ENCODE data around the gene LCN1.

LCN1 gene

GRCh38 chr9:135502168-135502872, 18.9 kb upstream of the LCN1 start:
- peaks cover 5% of the 10 kb centered on the region for H3K27me3 ChIP-seq (ENCODE audit: control insufficient read depth, insufficient read depth, low read length)
- H3K36me3 ChIP-seq (ENCODE audit: control insufficient read depth, low read depth, low read length): peaks cover 35% of the 10 kb centered on the region
- H3K27ac ChIP-seq (ENCODE audit: low read length): no peak overlapping the region
- H3K4me1 ChIP-seq (ENCODE audit: control insufficient read depth, low read depth, low read length): peaks cover 8% of the 10 kb centered on the region
- H3K9ac ChIP-seq (ENCODE audit: low read length): no peak overlapping the region
- H3K4me3 ChIP-seq (ENCODE audit: low read length): no peak overlapping the region
- no peaks in the 10 kb centered on the region for H3K9me3 ChIP-seq (ENCODE audit: control insufficient read depth, low read depth, low read length)

GRCh38 chr9:135502873-135503321, 18.3 kb upstream of the LCN1 start:
- no peak overlapping the region for H3K4me3 ChIP-seq (ENCODE audit: low read length)
- H3K9me3 ChIP-seq (ENCODE audit: control insufficient read depth, low read depth, low read length): no peaks in the 10 kb centered on the region
- peaks cover 35% of the 10 kb centered on the region for H3K36me3 ChIP-seq (ENCODE audit: control insufficient read depth, low read depth, low read length)
- H3K4me1 ChIP-seq (ENCODE audit: control insufficient read depth, low read depth, low read length): peaks cover 8% of the 10 kb centered on the region
- H3K27me3 ChIP-seq (ENCODE audit: control insufficient read depth, insufficient read depth, low read length): peaks cover 5% of the 10 kb centered on the region
- no peak overlapping the region for H3K27ac ChIP-seq (ENCODE audit: low read length)
- H3K9ac ChIP-seq (ENCODE audit: low read length): no peak overlapping the region

- H3K4me3 ChIP-seq (ENCODE audit: low read length): no peak overlapping the region
- peaks cover 35% of the 10 kb centered on the region for H3K36me3 ChIP-seq (ENCODE audit: control insufficient read depth, low read depth, low read length)
- no peak overlapping the region for H3K9ac ChIP-seq (ENCODE audit: low read length)
- peaks cover 8% of the 10 kb centered on the region for H3K4me1 ChIP-seq (ENCODE audit: control insufficient read depth, low read depth, low read length)
- peaks cover 5% of the 10 kb centered on the region for H3K27me3 ChIP-seq (ENCODE audit: control insufficient read depth, insufficient read depth, low read length)
- no peak overlapping the region for H3K27ac ChIP-seq (ENCODE audit: low read length)
- H3K9me3 ChIP-seq (ENCODE audit: control insufficient read depth, low read depth, low read length): no peaks in the 10 kb centered on the region
Observed at GRCh38 chr9:135503371-135504261, 17.6 kb upstream of the LCN1 start.

GRCh38 chr9:135504262-135505243, 16.7 kb upstream of the LCN1 start:
- peaks cover 35% of the 10 kb centered on the region for H3K36me3 ChIP-seq (ENCODE audit: control insufficient read depth, low read depth, low read length)
- no peaks in the 10 kb centered on the region for H3K9me3 ChIP-seq (ENCODE audit: control insufficient read depth, low read depth, low read length)
- no peaks in the 10 kb centered on the region for H3K27me3 ChIP-seq (ENCODE audit: control insufficient read depth, insufficient read depth, low read length)
- peaks cover 8% of the 10 kb centered on the region for H3K4me1 ChIP-seq (ENCODE audit: control insufficient read depth, low read depth, low read length)
- no peak overlapping the region for H3K4me3 ChIP-seq (ENCODE audit: low read length)
- H3K27ac ChIP-seq (ENCODE audit: low read length): no peak overlapping the region
- no peak overlapping the region for H3K9ac ChIP-seq (ENCODE audit: low read length)

GRCh38 chr9:135505406-135506187, 15.6 kb upstream of the LCN1 start:
- H3K36me3 ChIP-seq (ENCODE audit: control insufficient read depth, low read depth, low read length): peaks cover 35% of the 10 kb centered on the region
- H3K9ac ChIP-seq (ENCODE audit: low read length): no peak overlapping the region
- H3K4me3 ChIP-seq (ENCODE audit: low read length): no peak overlapping the region
- no peaks in the 10 kb centered on the region for H3K9me3 ChIP-seq (ENCODE audit: control insufficient read depth, low read depth, low read length)
- no peaks in the 10 kb centered on the region for H3K27me3 ChIP-seq (ENCODE audit: control insufficient read depth, insufficient read depth, low read length)
- H3K27ac ChIP-seq (ENCODE audit: low read length): no peak overlapping the region
- H3K4me1 ChIP-seq (ENCODE audit: control insufficient read depth, low read depth, low read length): peaks cover 8% of the 10 kb centered on the region

- Histone ChIP-seq H3K4me3 (ENCODE audit: low read length) (no peak overlapping the region), H3K9ac (ENCODE audit: low read length) (no peak overlapping the region), H3K36me3 (ENCODE audit: control insufficient read depth, low read depth, low read length) (peaks cover 35% of the 10 kb centered on the region), H3K27ac (ENCODE audit: low read length) (no peak overlapping the region), H3K4me1 (ENCODE audit: control insufficient read depth, low read depth, low read length) (peaks cover 4% of the 10 kb centered on the region), H3K9me3 (ENCODE audit: control insufficient read depth, low read depth, low read length) (no peaks in the 10 kb centered on the region), H3K27me3 (ENCODE audit: control insufficient read depth, insufficient read depth, low read length) (no peaks in the 10 kb centered on the region)
Observed at GRCh38 chr9:135506327-135507103, 14.7 kb upstream of the LCN1 start.

GRCh38 chr9:135507104-135508035, 13.9 kb upstream of the LCN1 start:
- no peak overlapping the region for H3K27ac ChIP-seq (ENCODE audit: low read length)
- no peak overlapping the region for H3K4me3 ChIP-seq (ENCODE audit: low read length)
- H3K9me3 ChIP-seq (ENCODE audit: control insufficient read depth, low read depth, low read length): no peaks in the 10 kb centered on the region
- no peaks in the 10 kb centered on the region for H3K4me1 ChIP-seq (ENCODE audit: control insufficient read depth, low read depth, low read length)
- no peaks in the 10 kb centered on the region for H3K27me3 ChIP-seq (ENCODE audit: control insufficient read depth, insufficient read depth, low read length)
- peaks cover 27% of the 10 kb centered on the region for H3K36me3 ChIP-seq (ENCODE audit: control insufficient read depth, low read depth, low read length)
- H3K9ac ChIP-seq (ENCODE audit: low read length): no peak overlapping the region

GRCh38 chr9:135508211-135508820, 12.9 kb upstream of the LCN1 start:
- H3K27me3 ChIP-seq (ENCODE audit: control insufficient read depth, insufficient read depth, low read length): no peaks in the 10 kb centered on the region
- no peak overlapping the region for H3K27ac ChIP-seq (ENCODE audit: low read length)
- no peak overlapping the region for H3K9ac ChIP-seq (ENCODE audit: low read length)
- peaks cover 18% of the 10 kb centered on the region for H3K36me3 ChIP-seq (ENCODE audit: control insufficient read depth, low read depth, low read length)
- no peaks in the 10 kb centered on the region for H3K9me3 ChIP-seq (ENCODE audit: control insufficient read depth, low read depth, low read length)
- no peak overlapping the region for H3K4me3 ChIP-seq (ENCODE audit: low read length)
- H3K4me1 ChIP-seq (ENCODE audit: control insufficient read depth, low read depth, low read length): no peaks in the 10 kb centered on the region

GRCh38 chr9:135509458-135509857, 11.8 kb upstream of the LCN1 start:
- Histone ChIP-seq H3K9me3 (ENCODE audit: control insufficient read depth, low read depth, low read length) (no peaks in the 10 kb centered on the region), H3K27ac (ENCODE audit: low read length) (no peak overlapping the region), H3K36me3 (ENCODE audit: control insufficient read depth, low read depth, low read length) (peaks cover 6% of the 10 kb centered on the region), H3K9ac (ENCODE audit: low read length) (no peak overlapping the region), H3K27me3 (ENCODE audit: control insufficient read depth, insufficient read depth, low read length) (no peaks in the 10 kb centered on the region), H3K4me3 (ENCODE audit: low read length) (no peak overlapping the region), H3K4me1 (ENCODE audit: control insufficient read depth, low read depth, low read length) (no peaks in the 10 kb centered on the region)
